ENCODE results near the gene ORM2. TPM values are rescaled to one million over a fixed set of nuclear protein-coding genes. Genes with fewer than 3 reads are reported as not detected.
"Not testable (repeated sequence)": the region's sequence is repeated elsewhere in the genome, so short reads cannot be mapped to it uniquely, and the experiment has no call there.

ORM2 gene
- total RNA-seq, 3 donors from 2014 or later (not counting 1 experiment from before 2014, with no cell fraction given): not detected

DNA sequence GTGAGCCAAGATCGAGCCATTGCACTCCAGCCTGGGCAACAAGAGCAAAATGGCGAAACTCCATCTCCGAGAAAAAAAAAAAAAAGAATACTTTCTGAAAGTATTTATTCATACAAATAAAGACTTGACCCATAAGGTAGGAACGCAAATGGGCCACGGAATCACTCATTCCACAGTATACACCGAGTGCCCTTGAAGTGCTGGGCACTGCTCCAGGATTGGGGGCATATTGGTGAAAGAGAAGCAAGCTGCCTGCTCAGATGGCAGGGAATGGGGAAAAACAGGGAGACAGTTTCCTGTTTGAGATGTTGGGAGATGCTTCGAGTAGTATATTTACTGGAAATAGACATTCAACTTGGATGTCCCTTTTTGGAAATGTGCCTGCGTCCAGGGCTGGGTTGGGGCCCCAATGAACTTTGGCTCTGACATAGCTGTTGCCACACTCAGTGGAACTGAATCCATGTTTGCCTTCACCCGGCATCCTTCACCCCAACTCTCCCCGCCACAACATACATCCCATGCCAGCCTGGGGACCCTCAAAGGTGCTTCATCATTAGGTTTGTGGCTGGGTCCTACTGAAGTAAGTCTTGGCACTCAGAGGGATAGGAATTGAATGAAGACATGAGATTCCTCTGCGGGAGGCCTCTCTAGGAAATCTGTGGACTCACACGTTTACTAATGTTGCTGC, 588 bp upstream of the ORM2 start:
- H3K4me1 ChIP-seq (ENCODE audit: control insufficient read depth, insufficient read depth, low read length): peaks cover 16% of the 10 kb centered on the region
- H3K36me3 Mint-ChIP-seq; H3K27ac ChIP-seq (ENCODE audit: low read length); intact Hi-C loops (cut with micrococcal nuclease); H3K27me3 Mint-ChIP-seq (ENCODE audit: low read depth in 2 of 2); H3K27ac Mint-ChIP-seq; ATAC-seq; H3K27me3 ChIP-seq (ENCODE audit: control insufficient read depth, insufficient read depth, low read length); H3K36me3 ChIP-seq (ENCODE audit: control insufficient read depth, insufficient read depth, low read length); H3K9me3 ChIP-seq (ENCODE audit: control insufficient read depth, insufficient read depth, low read length); DNase-seq; H3K9me3 Mint-ChIP-seq; H3K4me3 Mint-ChIP-seq; H3K4me3 ChIP-seq (ENCODE audit: low read length): not testable (repeated sequence)
- 89% methylated on average over 3 of the region's 12 CpGs for WGBS (ENCODE audit: insufficient coverage)
- H3K4me1 Mint-ChIP-seq: peaks cover 17 to 24% of the 10 kb centered on the region in 2 donors

DNA sequence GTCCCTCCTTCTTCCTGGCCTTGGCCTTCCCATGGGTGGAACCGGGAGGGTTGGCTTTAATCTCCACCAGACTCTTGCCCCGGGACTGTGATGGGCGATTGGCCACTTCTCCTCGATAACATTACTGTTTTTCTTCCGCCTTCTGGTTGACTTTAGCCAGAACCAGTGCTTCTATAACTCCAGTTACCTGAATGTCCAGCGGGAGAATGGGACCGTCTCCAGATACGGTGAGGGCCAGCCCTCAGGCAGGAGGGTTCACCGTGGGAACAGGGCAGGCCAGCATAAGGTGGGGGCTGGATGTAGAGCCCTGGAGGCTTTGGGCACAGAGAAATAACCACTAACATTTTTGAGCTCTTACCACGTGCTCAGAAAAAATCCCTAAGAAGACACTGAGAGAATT, 967 bp downstream of the ORM2 start:
- no peaks in the 10 kb centered on the region for H3K9me3 Mint-ChIP-seq
- no peak overlapping the region for H3K4me3 ChIP-seq (ENCODE audit: low read length)
- WGBS (ENCODE audit: insufficient coverage): 80% methylated on average over 10 of the region's 10 CpGs
- H3K36me3 ChIP-seq (ENCODE audit: control insufficient read depth, insufficient read depth, low read length): peaks cover 10% of the 10 kb centered on the region
- no peak overlapping the region for H3K27ac ChIP-seq (ENCODE audit: low read length)
- TF ChIP-seq, protein P1, sequence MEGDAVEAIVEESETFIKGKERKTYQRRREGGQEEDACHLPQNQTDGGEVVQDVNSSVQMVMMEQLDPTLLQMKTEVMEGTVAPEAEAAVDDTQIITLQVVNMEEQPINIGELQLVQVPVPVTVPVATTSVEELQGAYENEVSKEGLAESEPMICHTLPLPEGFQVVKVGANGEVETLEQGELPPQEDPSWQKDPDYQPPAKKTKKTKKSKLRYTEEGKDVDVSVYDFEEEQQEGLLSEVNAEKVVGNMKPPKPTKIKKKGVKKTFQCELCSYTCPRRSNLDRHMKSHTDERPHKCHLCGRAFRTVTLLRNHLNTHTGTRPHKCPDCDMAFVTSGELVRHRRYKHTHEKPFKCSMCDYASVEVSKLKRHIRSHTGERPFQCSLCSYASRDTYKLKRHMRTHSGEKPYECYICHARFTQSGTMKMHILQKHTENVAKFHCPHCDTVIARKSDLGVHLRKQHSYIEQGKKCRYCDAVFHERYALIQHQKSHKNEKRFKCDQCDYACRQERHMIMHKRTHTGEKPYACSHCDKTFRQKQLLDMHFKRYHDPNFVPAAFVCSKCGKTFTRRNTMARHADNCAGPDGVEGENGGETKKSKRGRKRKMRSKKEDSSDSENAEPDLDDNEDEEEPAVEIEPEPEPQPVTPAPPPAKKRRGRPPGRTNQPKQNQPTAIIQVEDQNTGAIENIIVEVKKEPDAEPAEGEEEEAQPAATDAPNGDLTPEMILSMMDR (IDR thresholded peaks at IDR 0.05): no peak
- no peak overlapping the region for H3K4me3 Mint-ChIP-seq
- H3K4me1 ChIP-seq (ENCODE audit: control insufficient read depth, insufficient read depth, low read length): peaks cover 16% of the 10 kb centered on the region
- H3K4me1 Mint-ChIP-seq: peaks cover 23 to 30% of the 10 kb centered on the region in 2 donors
- H3K27me3 Mint-ChIP-seq (ENCODE audit: low read depth in 2 of 2): no peaks in the 10 kb centered on the region
- H3K27ac Mint-ChIP-seq: peak overlapping the region; percentile 38 to 83
- H3K9me3 ChIP-seq (ENCODE audit: control insufficient read depth, insufficient read depth, low read length): no peaks in the 10 kb centered on the region
- H3K27me3 ChIP-seq (ENCODE audit: control insufficient read depth, insufficient read depth, low read length): no peaks in the 10 kb centered on the region
- intact Hi-C loops (cut with micrococcal nuclease): no loop called here
- DNase-seq (no peak), ATAC-seq (no peak)
- H3K36me3 Mint-ChIP-seq: peaks cover 7% of the 10 kb centered on the region

DNA sequence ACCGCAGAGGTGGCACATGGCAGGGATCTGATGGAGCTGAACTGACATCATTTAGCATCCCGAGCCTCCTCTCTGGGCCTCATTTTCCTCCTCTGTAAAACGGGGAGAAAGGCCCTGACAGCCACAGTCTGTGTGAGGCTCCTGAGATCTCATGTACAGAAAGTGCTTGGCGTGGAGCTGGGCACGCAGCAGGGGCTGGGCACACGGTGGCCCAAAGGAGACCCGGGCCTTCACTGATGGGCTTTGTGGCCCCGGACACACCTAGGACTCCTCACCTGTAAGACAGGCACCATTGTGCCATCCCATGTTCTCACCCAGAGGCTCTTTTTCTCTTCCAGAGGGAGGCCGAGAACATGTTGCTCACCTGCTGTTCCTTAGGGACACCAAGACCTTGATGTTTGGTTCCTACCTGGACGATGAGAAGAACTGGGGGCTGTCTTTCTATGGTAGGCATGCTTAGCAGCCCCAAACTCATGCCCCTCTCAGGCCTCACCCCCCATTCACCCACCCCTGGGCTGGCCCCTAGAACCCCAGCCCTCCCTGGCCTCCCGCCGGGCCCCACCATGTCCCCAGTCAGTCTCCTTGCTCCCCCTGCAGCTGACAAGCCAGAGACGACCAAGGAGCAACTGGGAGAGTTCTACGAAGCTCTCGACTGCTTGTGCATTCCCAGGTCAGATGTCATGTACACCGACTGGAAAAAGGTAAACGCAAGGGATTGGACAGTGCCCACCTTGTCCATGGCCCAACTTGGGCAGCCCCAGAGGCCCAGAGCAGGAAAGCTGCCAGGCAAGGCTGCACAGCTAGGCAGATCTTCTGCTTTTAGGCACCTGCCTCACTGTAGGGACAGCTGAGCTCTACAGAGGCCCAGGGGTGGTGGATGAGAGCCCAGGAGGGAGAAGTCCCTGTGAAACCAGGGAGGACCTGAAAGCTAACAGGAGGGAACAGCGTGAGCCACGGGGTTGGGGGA, 1.8 kb downstream of the ORM2 start:
- H3K27me3 Mint-ChIP-seq (ENCODE audit: low read depth in 2 of 2); H3K9me3 ChIP-seq (ENCODE audit: control insufficient read depth, insufficient read depth, low read length); H3K9me3 Mint-ChIP-seq; intact Hi-C loops (cut with micrococcal nuclease); H3K4me3 ChIP-seq (ENCODE audit: low read length); H3K36me3 Mint-ChIP-seq; H3K27me3 ChIP-seq (ENCODE audit: control insufficient read depth, insufficient read depth, low read length); H3K27ac ChIP-seq (ENCODE audit: low read length); H3K4me3 Mint-ChIP-seq; DNase-seq: not testable (repeated sequence)
- H3K36me3 ChIP-seq (ENCODE audit: control insufficient read depth, insufficient read depth, low read length): peaks cover 19% of the 10 kb centered on the region
- Mint-ChIP-seq H3K27ac (peak overlapping the region; percentile 78 to 83), H3K4me1 (peaks cover 23 to 30% of the 10 kb centered on the region in 2 donors)
- peaks cover 16% of the 10 kb centered on the region for H3K4me1 ChIP-seq (ENCODE audit: control insufficient read depth, insufficient read depth, low read length)
- 83% methylated on average over 15 of the region's 19 CpGs for WGBS (ENCODE audit: insufficient coverage)
- ATAC-seq: peak in 2 of 3 donors; percentile 8 to 23

DNA sequence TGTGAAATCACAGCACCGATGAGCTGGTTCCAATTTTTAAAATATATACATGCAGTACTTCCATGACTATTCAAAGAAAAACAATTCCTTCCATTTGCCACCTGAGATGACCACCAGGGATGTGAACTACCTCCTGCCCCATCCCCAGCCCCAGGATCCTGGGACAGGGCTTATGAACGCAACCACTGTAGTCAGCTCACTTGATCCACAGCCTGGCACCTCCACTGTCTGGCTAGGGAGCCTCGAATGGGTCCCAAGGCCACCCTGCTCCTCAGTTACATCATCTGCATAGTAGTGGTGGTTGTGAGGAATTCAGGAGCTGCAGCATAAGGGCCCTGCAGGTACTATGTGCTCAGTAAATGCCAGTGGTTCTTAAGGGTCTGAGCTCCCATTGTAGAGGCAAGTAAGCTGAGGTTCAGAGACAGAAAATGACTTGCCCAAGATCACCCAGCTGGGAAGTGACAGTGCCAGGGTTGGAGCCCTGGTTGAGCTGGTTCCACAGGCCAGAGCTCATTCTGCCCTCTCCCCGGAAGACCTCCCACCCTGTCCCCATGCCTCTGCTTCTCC, 2.9 kb downstream of the ORM2 start:
- H3K27me3 ChIP-seq (ENCODE audit: control insufficient read depth, insufficient read depth, low read length); H3K9me3 Mint-ChIP-seq; H3K27me3 Mint-ChIP-seq (ENCODE audit: low read depth in 2 of 2); H3K36me3 Mint-ChIP-seq; intact Hi-C loops (cut with micrococcal nuclease); DNase-seq; H3K4me3 ChIP-seq (ENCODE audit: low read length); H3K9me3 ChIP-seq (ENCODE audit: control insufficient read depth, insufficient read depth, low read length); H3K27ac ChIP-seq (ENCODE audit: low read length); H3K4me3 Mint-ChIP-seq: not testable (repeated sequence)
- ATAC-seq: peak in 1 of 3 donors; percentile 17
- Histone ChIP-seq H3K4me1 (ENCODE audit: control insufficient read depth, insufficient read depth, low read length) (peaks cover 16% of the 10 kb centered on the region), H3K36me3 (ENCODE audit: control insufficient read depth, insufficient read depth, low read length) (peaks cover 28% of the 10 kb centered on the region)
- Mint-ChIP-seq H3K4me1 (peaks cover 23 to 30% of the 10 kb centered on the region in 2 donors), H3K27ac (peak overlapping the region; percentile 78 to 83)
- WGBS (ENCODE audit: insufficient coverage): 96% methylated on average over 2 of the region's 4 CpGs

DNA sequence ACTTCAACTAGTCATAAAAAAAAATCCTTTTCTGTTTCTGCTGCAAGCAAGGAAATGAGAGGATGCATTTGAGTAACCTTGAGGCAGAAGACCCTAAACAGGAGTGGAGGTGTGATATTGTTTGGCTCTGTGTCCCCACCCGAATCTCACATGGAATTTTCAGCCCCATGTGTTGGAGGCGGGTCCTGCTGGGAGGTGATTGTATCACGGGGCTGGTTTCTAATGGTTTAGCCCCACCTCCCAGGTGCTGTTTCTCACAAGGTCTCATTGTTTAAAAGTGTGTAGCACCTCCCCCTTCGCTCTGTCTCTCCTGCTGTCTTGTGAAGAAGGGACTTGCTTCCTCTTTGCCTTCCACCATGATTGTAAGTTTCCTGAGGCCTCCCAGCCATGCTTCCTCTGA, 4.0 kb downstream of the ORM2 start:
- H3K9me3 ChIP-seq (ENCODE audit: control insufficient read depth, insufficient read depth, low read length); H3K4me3 Mint-ChIP-seq; H3K27ac Mint-ChIP-seq; H3K9me3 Mint-ChIP-seq; intact Hi-C loops (cut with micrococcal nuclease); DNase-seq; H3K4me3 ChIP-seq (ENCODE audit: low read length); H3K27me3 Mint-ChIP-seq (ENCODE audit: low read depth in 2 of 2); H3K27ac ChIP-seq (ENCODE audit: low read length); H3K36me3 Mint-ChIP-seq; H3K27me3 ChIP-seq (ENCODE audit: control insufficient read depth, insufficient read depth, low read length); ATAC-seq: not testable (repeated sequence)
- peaks cover 23 to 36% of the 10 kb centered on the region in 2 donors for H3K4me1 Mint-ChIP-seq
- Histone ChIP-seq H3K4me1 (ENCODE audit: control insufficient read depth, insufficient read depth, low read length) (peaks cover 16% of the 10 kb centered on the region), H3K36me3 (ENCODE audit: control insufficient read depth, insufficient read depth, low read length) (peaks cover 40% of the 10 kb centered on the region)
- 73% methylated on average over 1 of the region's 4 CpGs for WGBS (ENCODE audit: insufficient coverage)

All from natural killer cell (primary cell).